NCI-H510A (cell line): ENCODE measurements around the gene SBF1.
"Not testable (repeated sequence)": the region's sequence is repeated elsewhere in the genome, so short reads cannot be mapped to it uniquely, and the experiment has no call there.

Source experiments
- DNase-seq: peaks from one replicate; lab custom pipeline; 2025; lab: John Stamatoyannopoulos, UW

Gene SBF1

DNA sequence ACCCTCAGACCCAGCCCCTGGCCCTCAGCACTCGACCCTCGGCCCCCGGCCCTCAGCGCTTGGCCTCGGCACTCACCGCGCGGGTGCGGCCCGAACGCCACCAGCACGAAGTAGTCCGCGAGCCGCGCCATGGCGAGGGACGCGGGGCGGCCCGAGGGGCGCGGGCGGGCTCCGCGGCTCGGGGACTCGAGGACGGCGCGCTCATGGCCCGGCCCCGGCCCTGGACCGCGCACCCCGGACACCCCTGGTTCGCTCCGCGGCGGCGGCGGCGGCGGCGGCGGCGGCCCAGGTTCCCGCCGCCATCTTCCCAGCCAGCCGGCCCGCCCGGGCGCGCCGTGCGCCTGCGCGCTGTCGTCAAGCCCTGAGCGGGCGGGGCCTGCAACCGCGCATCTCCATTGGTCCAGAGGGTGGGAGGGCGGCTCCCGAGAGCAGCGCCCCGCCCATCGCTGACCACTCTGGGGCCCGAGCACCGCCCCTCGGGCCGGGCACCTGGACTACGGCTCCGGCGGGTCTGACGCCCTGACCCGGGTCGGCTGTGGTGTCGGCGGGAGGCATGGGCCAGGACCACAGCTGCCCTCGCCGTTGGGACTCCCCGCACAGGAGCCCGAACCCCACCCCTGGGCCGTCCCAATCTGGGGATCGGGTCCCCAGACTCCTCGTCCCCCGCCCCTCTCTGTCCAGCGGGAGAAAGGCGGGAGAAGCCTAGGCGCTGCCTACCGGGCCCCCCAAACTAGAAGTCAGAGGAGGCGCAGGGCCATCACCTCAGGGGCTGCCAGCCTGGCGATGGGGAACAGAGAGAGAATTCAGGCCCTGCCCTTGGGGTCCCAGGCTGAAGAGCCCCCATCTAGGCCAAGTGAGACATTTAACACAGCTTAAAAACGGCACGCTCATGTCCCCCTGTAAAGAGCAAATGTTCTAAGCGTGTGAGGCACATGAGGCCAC lies at the start of gene SBF1:
Gene SBF1 (minus strand): TSS at position 326 of the 942 bp plus-strand sequence. CDS start 195 bp downstream, at position 131.
- peak; percentile 74 for DNase-seq

GRCh38 chr22:50523806-50524675 lies 49.2 kb upstream of the SBF1 start:
- no peak for DNase-seq

- no peak for DNase-seq
These were observed 48.6 kb upstream of the SBF1 start for GRCh38 chr22:50523458-50523805.

DNA sequence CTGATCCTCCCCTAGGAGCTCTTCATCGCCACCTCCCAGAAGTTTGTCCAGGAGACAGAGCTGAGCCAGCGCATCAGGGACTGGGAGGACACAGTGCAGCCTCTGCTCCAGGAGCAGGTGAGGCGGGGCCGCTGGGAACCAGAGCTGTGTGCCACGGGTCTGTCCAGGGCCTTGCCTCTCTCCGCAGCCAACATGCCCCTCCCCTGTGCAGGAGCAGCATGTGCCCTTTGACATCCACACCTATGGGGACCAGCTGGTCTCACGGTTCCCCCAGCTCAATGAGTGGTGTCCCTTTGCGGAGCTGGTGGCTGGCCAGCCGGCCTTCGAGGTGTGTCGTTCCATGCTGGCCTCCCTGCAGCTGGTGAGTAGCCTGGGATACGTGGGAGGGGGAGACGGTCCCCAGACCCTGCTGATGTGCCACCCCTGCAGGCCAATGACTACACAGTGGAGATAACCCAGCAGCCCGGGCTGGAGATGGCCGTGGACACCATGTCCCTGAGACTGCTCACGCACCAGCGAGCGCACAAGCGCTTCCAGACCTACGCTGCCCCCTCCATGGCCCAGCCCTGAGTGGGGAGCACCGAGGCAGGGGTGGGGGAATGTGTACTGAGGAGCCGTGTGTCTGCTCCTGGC lies 48.1 kb upstream of the SBF1 start:
- DNase-seq, result no peak

GRCh38 chr22:50522208-50522805 lies 47.5 kb upstream of the SBF1 start:
- DNase-seq, result no peak

- no peak for DNase-seq
These were observed 46.9 kb upstream of the SBF1 start for GRCh38 chr22:50521710-50522109.

GRCh38 chr22:50520826-50521453 lies 46.1 kb upstream of the SBF1 start:
- DNase-seq, result no peak

- DNase-seq, result not testable (repeated sequence)
These were observed 45.3 kb upstream of the SBF1 start for GRCh38 chr22:50520184-50520583.

- DNase-seq, result no peak
These were observed 44.3 kb upstream of the SBF1 start for GRCh38 chr22:50519151-50519550.

DNA sequence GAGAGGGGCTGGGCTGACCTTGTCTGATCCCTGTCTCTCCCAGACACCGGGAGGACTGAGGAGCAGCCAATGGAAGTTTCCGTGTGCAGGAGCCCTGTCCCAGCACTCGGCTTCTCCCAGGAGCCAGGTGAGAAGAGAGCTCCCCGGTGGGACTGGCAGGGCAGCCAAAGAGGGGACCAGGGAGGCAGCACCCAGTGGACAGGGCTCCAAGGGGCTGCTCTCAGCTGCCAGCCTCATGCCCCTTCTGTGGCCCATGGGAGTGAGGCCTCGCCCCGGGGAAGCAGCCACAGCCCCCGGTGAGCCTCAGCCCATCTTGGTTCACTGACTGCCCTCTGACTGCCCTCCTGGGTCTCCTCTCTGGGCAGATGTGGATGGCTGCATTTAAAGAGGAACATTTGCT lies 43.8 kb upstream of the SBF1 start:
- DNase-seq, result no peak

- no peak for DNase-seq
These were observed 42.8 kb upstream of the SBF1 start for GRCh38 chr22:50517495-50518260.

- DNase-seq, result no peak
These were observed 42.1 kb upstream of the SBF1 start for GRCh38 chr22:50516891-50517290.

DNA sequence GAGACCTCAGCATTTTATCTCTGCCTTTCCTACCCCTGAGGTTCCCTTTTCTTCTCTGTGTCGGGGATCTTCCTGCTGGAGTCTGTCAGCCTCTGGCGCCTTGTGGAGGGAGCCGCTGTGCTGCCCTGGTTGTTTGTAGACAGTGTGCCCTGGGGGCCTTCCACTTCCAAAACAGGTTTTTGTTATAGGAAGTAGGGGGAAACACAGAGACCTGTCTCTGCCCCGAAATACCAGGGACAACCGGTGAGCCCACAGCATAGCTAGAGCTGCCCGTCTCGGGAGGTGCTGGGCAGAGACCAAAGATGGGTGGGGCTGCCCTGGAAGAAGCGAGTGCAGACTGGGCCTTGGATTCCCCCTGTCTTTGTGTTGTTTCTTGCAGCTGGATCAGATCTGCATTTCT lies 41.2 kb upstream of the SBF1 start:
- DNase-seq, result no peak

- no peak for DNase-seq
These were observed 38.3 kb upstream of the SBF1 start for GRCh38 chr22:50513175-50513574.

DNA sequence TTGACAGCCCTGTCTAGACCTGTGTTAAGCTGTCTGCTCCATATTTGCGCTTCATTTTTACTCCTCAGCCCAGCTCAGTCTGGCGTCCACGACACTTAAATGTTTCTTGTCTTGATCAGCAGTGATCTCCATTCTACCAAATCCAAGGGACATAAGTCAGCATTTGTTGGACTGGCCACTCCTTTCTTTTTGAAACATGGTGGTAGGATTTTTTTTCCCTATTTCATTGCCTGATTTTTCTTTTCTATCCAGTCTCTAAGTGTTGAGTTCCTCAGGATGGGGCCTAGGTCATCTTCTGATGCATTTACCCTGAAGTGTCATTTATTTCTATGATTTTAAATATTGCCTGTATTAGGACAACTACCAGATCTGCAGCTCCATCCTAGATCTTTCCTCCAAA lies 34.1 kb upstream of the SBF1 start:
- DNase-seq, result no peak

- peak; percentile 79 for DNase-seq
These were observed 33.4 kb upstream of the SBF1 start, which contains the start of gene NCAPH2 for GRCh38 chr22:50507991-50508884. Gene NCAPH2, plus strand, starts transcription at chr22:50508224. Its CDS starts 114 bp downstream, at chr22:50508338.

DNA sequence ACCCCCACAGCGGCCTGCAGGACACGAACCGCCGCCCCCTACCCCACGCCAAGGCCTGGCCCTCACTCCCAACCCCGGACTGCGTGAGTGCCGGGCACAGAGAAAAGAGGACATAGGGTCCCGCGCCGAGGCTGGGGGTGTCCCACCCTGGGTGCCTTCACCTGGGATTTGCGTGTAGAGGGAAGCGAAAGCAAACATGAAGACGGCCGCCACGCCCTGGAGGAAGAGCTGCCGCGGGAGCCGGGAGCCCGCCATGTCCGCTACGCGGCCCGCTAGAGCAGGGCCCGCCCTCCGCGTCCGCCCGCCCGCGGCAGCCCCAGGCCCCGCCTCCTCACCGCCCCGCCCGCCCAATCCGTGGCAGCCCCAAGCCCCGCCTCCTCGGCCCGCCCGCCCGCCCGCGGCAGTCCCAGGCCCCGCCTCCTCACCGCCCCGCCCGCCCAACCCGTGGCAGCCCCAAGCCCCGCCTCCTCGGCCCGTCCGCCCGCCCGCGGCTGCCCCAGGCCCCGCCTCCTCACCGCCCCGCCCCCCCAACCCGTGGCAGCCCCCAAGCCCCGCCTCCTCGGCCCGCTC lies 32.7 kb upstream of the SBF1 start, which contains the start of gene LMF2:
Gene LMF2 (minus strand): TSS at position 282 of the 570 bp plus-strand sequence. CDS start 27 bp downstream, at position 255.
- DNase-seq, result no peak

DNA sequence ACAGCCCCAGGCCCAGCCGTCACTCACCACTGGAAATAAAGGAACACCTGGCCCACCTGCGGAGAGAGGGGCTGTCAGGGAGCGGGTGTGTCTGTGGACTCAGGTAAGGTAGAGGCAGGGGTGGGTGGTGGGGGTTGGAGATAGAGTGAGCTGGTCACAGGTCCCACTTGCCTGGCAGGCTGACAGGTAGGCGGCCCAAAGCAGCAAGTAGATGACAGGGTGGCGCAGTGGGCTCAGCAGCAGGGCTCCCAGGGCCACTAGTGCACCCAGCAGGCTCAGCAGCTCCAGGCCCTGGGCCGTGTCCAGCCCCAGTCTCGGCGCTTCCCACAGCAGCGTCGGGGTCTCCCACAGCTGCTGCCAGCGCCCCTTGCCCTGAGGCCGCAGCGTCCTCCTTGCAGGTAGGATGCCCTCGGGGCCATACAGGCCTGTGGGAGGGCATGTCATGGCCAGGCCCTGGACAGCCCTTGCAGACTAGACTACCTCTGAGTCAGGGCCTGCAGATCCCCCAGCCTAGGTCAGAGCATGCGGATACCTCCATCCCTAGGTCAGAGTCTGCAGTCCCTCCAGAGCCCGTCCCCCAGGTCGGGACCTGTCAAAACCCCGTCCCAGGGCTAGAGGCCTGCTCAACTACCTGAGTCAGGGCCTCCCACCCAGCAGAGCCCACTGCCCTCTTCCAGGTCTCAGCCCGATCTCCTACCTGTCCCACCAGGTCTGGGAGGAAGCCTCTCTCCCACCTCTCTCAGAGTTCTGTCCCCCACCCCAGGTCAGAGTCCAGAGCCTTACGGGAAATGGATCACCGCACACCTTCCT lies 32.0 kb upstream of the SBF1 start:
- no peak for DNase-seq
